ENCODE data around the gene GDAP2. TPM values are rescaled to one million over a fixed set of nuclear protein-coding genes. Genes with fewer than 3 reads are reported as not detected.

Gene GDAP2
- total and polyA plus RNA-seq, 4 donors: 3.0 to 16.8 (median 9.1) TPM

DNA sequence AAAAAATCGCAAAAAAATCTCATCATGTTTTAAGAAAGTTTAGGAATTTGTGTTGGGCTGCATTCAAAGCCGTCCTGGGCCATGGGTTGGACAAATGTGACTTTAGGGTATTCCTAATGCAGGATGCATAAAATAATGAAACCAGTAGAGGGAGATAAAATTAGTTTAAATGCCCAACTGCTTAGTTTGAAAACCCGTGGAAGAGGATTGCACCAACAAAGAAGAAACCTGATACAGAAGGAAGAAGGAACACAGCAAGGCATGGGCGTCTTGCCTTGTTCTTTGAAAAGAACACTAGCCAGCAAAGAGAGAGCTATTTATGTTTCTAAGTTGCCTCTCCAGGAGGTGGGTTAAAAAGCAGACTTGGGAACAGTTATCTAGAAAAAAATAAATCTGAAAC, 38.1 kb upstream of the GDAP2 start:
- Histone ChIP-seq H3K9ac (ENCODE audit: low read depth in 1 of 2, low read length in 2 of 2) (no peak overlapping the region), H3K4me3 (ENCODE audit: low read depth in 1 of 3, low read length in 3 of 3) (no peak overlapping the region), H3K4me1 (ENCODE audit: control insufficient read depth in 4 of 4, insufficient read depth in 4 of 4, low read length in 3 of 4) (no peaks in the 10 kb centered on the region), H3K27me3 (ENCODE audit: control insufficient read depth in 4 of 4, insufficient read depth in 4 of 4, low read length in 3 of 4) (no peaks in the 10 kb centered on the region), H3K9me3 (ENCODE audit: control insufficient read depth in 4 of 4, low read length in 3 of 4) (no peaks in the 10 kb centered on the region), H3K27ac (ENCODE audit: low read depth in 1 of 2, low read length in 2 of 2) (no peak overlapping the region), H3K36me3 (ENCODE audit: control insufficient read depth in 4 of 4, insufficient read depth in 3 of 4, low read depth in 1 of 4, low read length in 3 of 4) (peaks cover 0 to 5% (median 2%) of the 10 kb centered on the region in 4 donors)
- 71% methylated on average over 4 of the region's 4 CpGs for WGBS
- TF ChIP-seq TAF1 (conservative IDR thresholded peaks at IDR 0.05): no peak
- no peak for TF ChIP-seq RAD21 (IDR thresholded peaks at IDR 0.05)
- TF ChIP-seq ZBTB33 (IDR thresholded peaks at IDR 0.05): no peak
- no peak for TF ChIP-seq CTCF (IDR thresholded peaks at IDR 0.05; ENCODE audit: low read depth, low read length, missing input control)
- TF ChIP-seq FOXA2 (IDR thresholded peaks at IDR 0.05): no peak
- no peak for TF ChIP-seq FOXA1 (IDR thresholded peaks at IDR 0.05)
- TF ChIP-seq SP1 (IDR thresholded peaks at IDR 0.05): no peak
- TF ChIP-seq HNF4G (IDR thresholded peaks at IDR 0.05): no peak
- TF ChIP-seq ATF3 (IDR thresholded peaks at IDR 0.05): no peak
- no peak for TF ChIP-seq HNF4A (conservative IDR thresholded peaks at IDR 0.05)
- TF ChIP-seq REST (IDR thresholded peaks at IDR 0.05): no peak
- TF ChIP-seq YY1 (IDR thresholded peaks at IDR 0.05): no peak
- TF ChIP-seq JUND (IDR thresholded peaks at IDR 0.05): no peak
- TF ChIP-seq EGR1 (IDR thresholded peaks at IDR 0.05; ENCODE audit: low read depth in 2 of 2): no peak
- no peak for TF ChIP-seq GABPA (IDR thresholded peaks at IDR 0.05 in 1 of 2, conservative IDR thresholded peaks at IDR 0.05 in 1 of 2)
- TF ChIP-seq RXRA (IDR thresholded peaks at IDR 0.05): no peak
- DNase-seq (ENCODE audit: low spot score): no peak
